ENCODE data around the gene PARD6G. TPM values are rescaled to one million over a fixed set of nuclear protein-coding genes. Genes with fewer than 3 reads are reported as not detected.

PARD6G gene
- total RNA-seq, 2 donors from 2014 or later: 0.98 to 1.5 TPM

Other genes starting within 250 kb of the PARD6G start
- gene RBFA, start 213.1 kb downstream of the PARD6G start, total RNA-seq: 10 to 100 TPM; 26.6 to 39.4 TPM
- 10 to 100 TPM; 31.8 to 34.9 TPM for gene ADNP2, start 138.3 kb downstream of the PARD6G start, total RNA-seq